ENCODE measurements around the gene OR11G2.
"Not testable (repeated sequence)": the region's sequence is repeated elsewhere in the genome, so short reads cannot be mapped to it uniquely, and the experiment has no call there.

Gene OR11G2

DNA sequence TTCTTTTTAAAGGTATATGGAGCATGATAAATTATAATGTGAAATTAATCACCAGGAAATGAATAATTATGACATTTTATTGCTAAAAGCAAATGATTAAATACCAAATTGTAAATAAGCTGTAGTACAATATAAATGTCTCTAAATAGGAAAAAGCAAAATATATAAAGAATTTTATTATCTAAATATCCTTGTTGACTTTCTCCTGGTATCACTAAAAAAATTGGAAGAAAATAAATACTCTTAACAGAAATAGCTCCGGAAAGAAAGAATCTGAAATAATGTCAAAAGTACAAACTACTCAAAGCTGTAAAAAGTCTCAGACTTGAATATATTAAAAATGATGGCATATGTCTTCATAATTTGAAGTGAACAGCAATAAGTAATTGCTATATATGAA is 38.0 kb downstream of the OR11G2 start, which contains the start of gene OR11H7:
Gene OR11H7, plus strand, starts transcription at position 301 of the 400 bp plus-strand sequence.
- no peak for DNase-seq

DNA sequence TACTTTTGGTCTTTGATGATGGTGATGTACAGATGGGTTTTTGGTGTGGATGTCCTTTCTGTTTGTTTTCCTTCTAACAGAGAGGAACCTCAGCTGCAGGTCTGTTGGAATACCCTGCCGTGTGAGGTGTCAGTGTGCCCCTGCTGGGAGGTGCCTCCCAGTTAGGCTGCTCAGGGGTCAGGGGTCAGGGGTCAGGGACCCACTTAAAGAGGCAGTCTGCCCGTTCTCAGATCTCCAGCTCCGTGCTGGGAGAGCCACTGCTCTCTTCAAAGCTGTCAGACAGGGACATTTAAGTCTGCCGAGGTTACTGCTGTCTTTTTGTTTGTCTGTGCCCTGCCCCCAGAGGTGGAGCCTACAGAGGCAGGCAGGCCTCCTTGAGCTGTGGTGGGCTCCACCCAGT is 44.7 kb downstream of the OR11G2 start:
- not testable (repeated sequence) for DNase-seq

DNA sequence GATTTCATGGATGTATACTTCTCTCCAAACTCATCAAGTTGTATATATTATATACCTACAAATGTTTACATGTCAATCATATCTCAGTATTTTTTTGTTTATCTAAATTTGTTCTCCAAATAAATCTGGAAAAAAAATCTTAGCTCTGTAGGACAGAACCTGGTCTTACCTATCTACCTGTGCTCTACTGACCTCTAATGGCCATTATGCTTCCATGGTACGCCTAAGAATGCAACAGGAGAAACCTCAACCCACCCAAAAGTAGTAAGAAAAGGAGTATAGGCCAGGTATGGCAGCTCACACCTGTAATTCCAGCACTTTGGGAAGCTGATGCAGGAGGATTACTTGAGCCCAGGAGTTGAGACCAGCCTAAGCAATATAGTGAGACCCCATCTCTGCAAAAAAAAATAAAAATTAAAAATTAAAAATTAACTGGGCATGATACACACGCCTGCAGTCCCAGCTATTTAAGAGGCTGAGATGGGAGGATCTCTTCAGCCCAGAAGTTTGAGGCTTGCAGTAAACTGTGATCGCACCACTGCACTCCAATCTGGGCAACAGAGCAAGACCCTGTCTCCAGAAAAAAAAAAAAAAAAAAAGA is 57.0 kb downstream of the OR11G2 start:
- DNase-seq, result no peak
